HFF-Myc (cell line): ENCODE results near the gene GNB1L.
"Not testable (repeated sequence)": the region's sequence is repeated elsewhere in the genome, so short reads cannot be mapped to it uniquely, and the experiment has no call there.

Source experiments
- DNase-seq: peaks from one replicate; pipeline ENCODE4 v3.0.0-alpha.2; 2011; ENCODE audit warnings: low read depth; ENCODE audit errors: extremely low read depth
- H3K4me3 ChIP-seq: replicated peaks from 2 replicates; pipeline ENCODE4 v1.5.1; 2011; ENCODE audit warnings: low read depth, mild to moderate bottlenecking, control low read depth, low read length
- TF ChIP-seq, protein P1 (sequence below): IDR thresholded peaks from 2 replicates; pipeline ENCODE4 v1.5.1; 2012; ENCODE audit warnings: mild to moderate bottlenecking, low read depth, low read length, control low read depth; ENCODE audit errors: missing control alignments

GNB1L gene

GRCh38 chr22:19884161-19884953, 29.7 kb upstream of the GNB1L start:
- no peak for DNase-seq
- TF ChIP-seq, protein P1, sequence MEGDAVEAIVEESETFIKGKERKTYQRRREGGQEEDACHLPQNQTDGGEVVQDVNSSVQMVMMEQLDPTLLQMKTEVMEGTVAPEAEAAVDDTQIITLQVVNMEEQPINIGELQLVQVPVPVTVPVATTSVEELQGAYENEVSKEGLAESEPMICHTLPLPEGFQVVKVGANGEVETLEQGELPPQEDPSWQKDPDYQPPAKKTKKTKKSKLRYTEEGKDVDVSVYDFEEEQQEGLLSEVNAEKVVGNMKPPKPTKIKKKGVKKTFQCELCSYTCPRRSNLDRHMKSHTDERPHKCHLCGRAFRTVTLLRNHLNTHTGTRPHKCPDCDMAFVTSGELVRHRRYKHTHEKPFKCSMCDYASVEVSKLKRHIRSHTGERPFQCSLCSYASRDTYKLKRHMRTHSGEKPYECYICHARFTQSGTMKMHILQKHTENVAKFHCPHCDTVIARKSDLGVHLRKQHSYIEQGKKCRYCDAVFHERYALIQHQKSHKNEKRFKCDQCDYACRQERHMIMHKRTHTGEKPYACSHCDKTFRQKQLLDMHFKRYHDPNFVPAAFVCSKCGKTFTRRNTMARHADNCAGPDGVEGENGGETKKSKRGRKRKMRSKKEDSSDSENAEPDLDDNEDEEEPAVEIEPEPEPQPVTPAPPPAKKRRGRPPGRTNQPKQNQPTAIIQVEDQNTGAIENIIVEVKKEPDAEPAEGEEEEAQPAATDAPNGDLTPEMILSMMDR: no peak
- no peak overlapping the region for H3K4me3 ChIP-seq

- not testable (repeated sequence) for DNase-seq, H3K4me3 ChIP-seq
Observed at GRCh38 chr22:19883446-19883845, 28.8 kb upstream of the GNB1L start.

DNA sequence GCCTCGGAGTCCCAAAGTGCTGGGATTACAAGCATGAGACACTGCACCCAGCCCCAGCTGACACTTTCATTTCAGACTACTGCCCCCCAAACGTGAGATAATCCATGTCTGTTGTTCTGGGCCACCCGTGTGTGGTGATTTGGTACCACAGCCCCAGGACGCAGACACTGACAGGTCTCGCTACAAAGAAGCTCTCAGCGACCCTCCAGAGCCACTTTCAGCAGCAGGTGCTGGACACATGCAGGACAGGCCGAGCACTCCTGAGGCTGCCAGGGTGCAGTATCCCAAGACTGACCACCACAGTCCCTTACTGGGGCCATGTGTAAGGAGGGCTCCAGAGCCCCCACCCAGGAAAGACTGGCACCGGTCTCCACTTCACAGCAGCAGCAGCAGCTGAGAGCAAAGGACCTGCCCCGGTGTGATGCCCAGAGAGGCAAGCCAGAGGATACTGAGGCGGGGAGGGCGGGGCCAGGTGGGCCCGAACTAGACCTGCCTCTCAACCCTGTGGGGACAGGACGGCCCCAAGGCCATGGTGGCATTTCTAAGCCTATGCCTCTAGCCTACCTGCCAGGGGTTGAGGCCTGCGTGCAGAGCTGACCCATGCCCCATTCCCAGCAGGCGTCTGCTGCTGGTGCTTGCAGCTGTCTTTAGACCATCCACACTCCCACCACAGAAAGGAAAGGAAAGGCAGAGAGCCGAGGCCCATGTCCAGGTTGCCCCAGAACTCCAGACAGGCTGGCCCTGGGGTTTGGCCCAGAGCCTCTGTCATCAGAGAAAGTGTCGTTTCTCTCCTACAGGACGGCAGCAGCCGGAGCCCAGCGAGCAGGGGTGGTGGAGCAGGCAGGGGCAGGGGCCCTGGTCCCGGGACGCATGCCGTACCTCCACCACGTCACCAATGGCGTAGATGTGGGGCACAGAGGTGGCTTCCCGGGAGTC, 28.0 kb upstream of the GNB1L start:
- DNase-seq: no peak
- H3K4me3 ChIP-seq: no peak overlapping the region
- TF ChIP-seq, protein P1: no peak

DNA sequence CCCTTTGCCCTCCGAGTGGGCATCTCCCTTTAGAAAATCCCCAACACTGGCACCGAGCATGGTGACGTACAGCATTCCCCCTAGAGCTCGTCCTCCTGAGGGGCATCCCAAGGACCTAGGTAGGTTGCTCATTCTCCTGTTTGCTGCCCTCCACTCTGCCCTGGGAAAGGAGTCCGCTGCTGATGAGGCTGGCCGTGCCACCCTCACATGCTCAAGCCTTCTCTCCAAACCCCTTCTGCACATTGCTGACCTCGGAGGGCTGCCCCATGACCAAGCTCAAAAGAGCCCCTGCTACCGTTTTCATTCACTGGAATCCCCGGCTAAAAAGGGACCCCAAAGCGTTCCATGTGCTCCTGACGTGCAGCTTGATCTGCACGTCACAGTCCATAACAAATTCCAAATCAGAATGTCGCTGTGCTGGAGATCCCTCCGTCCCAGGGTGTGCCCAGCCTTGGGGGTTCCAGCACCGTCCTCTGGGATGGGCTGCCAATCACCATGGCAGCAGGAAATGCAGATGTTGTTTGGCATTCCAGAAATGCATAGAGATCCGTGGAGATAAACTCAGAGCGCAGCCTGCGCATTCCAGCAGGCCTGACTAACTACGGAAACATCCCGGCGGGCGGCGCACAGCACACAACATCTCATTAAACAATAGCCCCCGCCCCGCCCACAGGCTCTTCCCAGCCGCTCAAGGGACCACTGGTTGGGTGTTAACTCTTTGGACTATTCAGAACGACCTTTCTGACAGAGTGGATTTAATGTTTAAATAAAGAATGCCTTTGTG, 26.3 kb upstream of the GNB1L start:
- peak overlapping the region; percentile 31 for H3K4me3 ChIP-seq
- DNase-seq: peak; percentile 91
- TF ChIP-seq, protein P1: no peak

GRCh38 chr22:19879992-19880785, 25.5 kb upstream of the GNB1L start:
- peak overlapping the region; percentile 31 for H3K4me3 ChIP-seq
- no peak for DNase-seq
- TF ChIP-seq, protein P1: no peak

DNA sequence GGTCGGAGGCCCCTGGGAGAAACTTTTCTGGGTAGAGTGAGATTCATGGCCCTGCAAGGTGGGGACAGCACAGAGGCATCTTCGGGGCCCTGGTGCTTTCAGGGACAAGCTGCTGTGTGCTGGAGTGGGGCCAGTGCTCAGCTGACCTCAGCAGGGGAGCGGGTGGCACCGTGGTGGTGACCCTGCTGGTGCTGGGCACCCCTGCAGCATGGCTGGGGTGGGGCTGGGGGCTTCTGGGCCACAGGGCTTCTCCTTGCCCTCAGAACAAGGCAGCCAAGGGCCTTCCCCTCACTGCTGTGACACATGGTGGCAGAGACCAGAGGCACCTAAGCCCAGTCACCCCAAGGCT, 24.9 kb upstream of the GNB1L start:
- TF ChIP-seq, protein P1: no peak
- H3K4me3 ChIP-seq: peak overlapping the region; percentile 31
- DNase-seq: no peak
